Thoracic aorta (tissue), 2 donors: ENCODE results near the gene UCMA. TPM values are rescaled to one million over a fixed set of nuclear protein-coding genes. Genes with fewer than 3 reads are reported as not detected.

Source experiments
- ATAC-seq: fragments of 150-250 bp; one replicate; pipeline ENCODE4 v1.8.0; 2017; ENCODE audit warnings: low read depth; ENCODE audit not compliant: insufficient number of reproducible peaks, low FRiP score
- DNase-seq: peaks from one replicate; pipeline ENCODE4 v3.0.0-alpha.2; 2020; ENCODE audit warnings: low spot score
- H3K27ac ChIP-seq, 2 donors: fragments of 200-600 bp; sonication (generic); 1 replicate in 1 of 2; 2 replicates in 1 of 2; pipeline ENCODE4 v1.5.1; 2016; ENCODE audit warnings: mild to moderate bottlenecking in 2 of 2, moderate library complexity in 2 of 2
- H3K27me3 ChIP-seq: fragments of 200-600 bp; sonication (generic); replicated peaks from 2 replicates; pipeline ENCODE4 v1.6.0; 2016; ENCODE audit warnings: mild to moderate bottlenecking; ENCODE audit not compliant: insufficient read depth
- H3K36me3 ChIP-seq: fragments of 200-600 bp; sonication (generic); one replicate; pipeline ENCODE4 v1.5.1; 2016
- H3K4me1 ChIP-seq, 2 donors: fragments of 200-600 bp; sonication (generic); 1 replicate in 1 of 2; 2 replicates in 1 of 2; pipeline versions ENCODE4 v1.5.1 to v1.6.0; 2016; ENCODE audit warnings: low read depth in 2 of 2, mild to moderate bottlenecking in 1 of 2; ENCODE audit not compliant: control insufficient read depth in 1 of 2
- H3K4me3 ChIP-seq: fragments of 200-600 bp; sonication (generic); 2 replicates; pipeline ENCODE4 v1.5.1; 2016; ENCODE audit warnings: mild to moderate bottlenecking
- H3K9me3 ChIP-seq: fragments of 200-600 bp; sonication (generic); 2 replicates; pipeline ENCODE4 v1.5.1; 2016
- total RNA-seq, 2 donors: library from RNA; depleted of rRNA; stranded (reverse); fragments of >200 nt; gene quantifications; one replicate each; pipeline versions ENCODE4 v1.1.0 to v1.2.3, GENCODE V29; 2016
- TF ChIP-seq, protein P1 (sequence below): fragments of 200-600 bp; sonication (generic); IDR thresholded peaks from one replicate; pipeline ENCODE4 v1.5.1; 2019; ENCODE audit warnings: antibody characterized with exemption

Gene UCMA
- total RNA-seq, 2 donors from 2014 or later: not detected

DNA sequence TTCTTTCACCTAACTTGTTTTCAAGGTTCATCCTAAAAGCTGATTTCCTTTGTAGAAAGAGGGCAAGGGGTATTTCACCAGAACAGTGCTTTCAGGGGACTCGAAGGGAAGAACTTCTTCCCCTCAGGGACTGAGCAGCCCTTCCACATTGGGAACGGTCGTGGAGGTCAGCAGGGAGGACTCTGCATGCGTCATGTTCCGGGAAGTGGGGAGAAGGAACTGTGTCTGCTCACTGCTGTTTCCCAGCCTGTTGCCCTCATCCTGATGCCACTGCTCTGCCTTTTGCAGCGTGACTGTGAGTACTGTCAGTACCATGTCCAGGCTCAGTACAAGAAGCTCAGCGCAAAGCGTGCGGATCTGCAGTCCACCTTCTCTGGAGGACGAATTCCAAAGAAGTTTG, 45.6 kb downstream of the UCMA start:
- H3K4me1 ChIP-seq: peaks cover 0 to 18% of the 10 kb centered on the region in 2 donors
- no peak for DNase-seq
- no peak overlapping the region for H3K4me3 ChIP-seq
- no peak overlapping the region for H3K27ac ChIP-seq
- no peaks in the 10 kb centered on the region for H3K27me3 ChIP-seq
- no peak for ATAC-seq
- TF ChIP-seq, protein P1, sequence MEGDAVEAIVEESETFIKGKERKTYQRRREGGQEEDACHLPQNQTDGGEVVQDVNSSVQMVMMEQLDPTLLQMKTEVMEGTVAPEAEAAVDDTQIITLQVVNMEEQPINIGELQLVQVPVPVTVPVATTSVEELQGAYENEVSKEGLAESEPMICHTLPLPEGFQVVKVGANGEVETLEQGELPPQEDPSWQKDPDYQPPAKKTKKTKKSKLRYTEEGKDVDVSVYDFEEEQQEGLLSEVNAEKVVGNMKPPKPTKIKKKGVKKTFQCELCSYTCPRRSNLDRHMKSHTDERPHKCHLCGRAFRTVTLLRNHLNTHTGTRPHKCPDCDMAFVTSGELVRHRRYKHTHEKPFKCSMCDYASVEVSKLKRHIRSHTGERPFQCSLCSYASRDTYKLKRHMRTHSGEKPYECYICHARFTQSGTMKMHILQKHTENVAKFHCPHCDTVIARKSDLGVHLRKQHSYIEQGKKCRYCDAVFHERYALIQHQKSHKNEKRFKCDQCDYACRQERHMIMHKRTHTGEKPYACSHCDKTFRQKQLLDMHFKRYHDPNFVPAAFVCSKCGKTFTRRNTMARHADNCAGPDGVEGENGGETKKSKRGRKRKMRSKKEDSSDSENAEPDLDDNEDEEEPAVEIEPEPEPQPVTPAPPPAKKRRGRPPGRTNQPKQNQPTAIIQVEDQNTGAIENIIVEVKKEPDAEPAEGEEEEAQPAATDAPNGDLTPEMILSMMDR: no peak
- H3K36me3 ChIP-seq: no peaks in the 10 kb centered on the region
- H3K9me3 ChIP-seq: no peaks in the 10 kb centered on the region

DNA sequence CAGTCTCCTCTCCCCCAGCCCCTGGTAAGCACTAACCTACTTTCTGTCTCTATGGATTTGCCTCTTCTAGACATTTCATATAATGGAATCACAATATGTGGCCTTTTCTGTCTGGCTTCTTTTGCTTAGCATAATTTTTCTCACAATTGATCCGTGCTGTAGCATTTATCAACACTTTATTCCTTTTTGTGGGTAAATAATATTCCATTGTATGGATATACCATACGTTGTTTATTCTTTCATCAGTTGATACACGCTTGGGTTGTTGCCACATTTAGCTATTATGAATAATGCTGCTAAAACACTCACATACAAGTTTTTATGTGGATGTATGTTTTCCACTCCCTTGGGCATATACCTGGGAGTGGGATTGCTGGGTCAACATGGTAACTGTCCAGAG, 47.0 kb downstream of the UCMA start:
- ATAC-seq (no peak), DNase-seq (no peak)
- H3K4me1 ChIP-seq: peaks cover 0 to 18% of the 10 kb centered on the region in 2 donors
- no peaks in the 10 kb centered on the region for H3K36me3 ChIP-seq
- no peak overlapping the region for H3K27ac ChIP-seq
- H3K9me3 ChIP-seq: no peaks in the 10 kb centered on the region
- TF ChIP-seq, protein P1: no peak
- no peaks in the 10 kb centered on the region for H3K27me3 ChIP-seq
- H3K4me3 ChIP-seq: no peak overlapping the region

DNA sequence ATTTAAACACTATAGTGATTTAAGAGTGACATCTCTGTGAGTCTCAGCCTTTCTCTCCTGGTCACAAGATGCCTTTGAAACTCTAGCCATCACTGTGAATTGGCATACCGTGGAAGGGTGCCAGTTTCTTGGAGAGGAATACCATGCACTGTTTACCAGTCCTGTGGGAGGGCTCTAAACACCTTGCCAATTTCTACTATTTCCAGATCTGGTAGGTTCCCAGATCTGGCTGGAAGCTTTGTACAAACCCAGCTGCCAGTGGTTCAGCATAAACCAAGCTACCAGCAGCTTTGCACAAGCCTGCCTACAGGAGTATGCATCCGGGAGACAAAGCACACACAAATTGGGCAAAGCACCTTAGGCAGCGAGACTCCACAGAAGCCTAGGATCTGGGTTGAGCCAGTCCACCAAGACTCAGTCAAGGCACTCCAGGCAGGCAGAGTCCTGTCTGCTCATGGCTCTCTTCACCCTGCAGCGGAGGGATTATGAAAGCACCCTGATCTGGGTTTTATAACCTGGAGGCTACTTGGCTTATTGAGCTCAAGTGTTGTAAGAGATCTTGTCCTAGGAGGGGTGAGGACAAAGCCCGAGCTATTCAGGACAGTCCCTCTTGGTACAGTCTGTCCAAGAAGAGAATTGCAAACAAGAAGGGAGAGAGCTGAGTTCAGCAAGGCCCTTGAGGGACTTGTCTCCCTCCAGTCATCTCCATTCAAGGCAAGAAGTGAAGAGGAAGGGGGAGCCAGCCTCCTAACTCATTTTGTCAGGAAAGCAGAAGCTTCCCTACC, 49.3 kb downstream of the UCMA start:
- no peak for ATAC-seq
- no peaks in the 10 kb centered on the region for H3K36me3 ChIP-seq
- TF ChIP-seq, protein P1: no peak
- no peaks in the 10 kb centered on the region for H3K27me3 ChIP-seq
- H3K4me3 ChIP-seq: no peak overlapping the region
- H3K27ac ChIP-seq: no peak overlapping the region
- H3K4me1 ChIP-seq: peaks cover 0 to 13% of the 10 kb centered on the region in 2 donors
- DNase-seq: no peak
- H3K9me3 ChIP-seq: no peaks in the 10 kb centered on the region

DNA sequence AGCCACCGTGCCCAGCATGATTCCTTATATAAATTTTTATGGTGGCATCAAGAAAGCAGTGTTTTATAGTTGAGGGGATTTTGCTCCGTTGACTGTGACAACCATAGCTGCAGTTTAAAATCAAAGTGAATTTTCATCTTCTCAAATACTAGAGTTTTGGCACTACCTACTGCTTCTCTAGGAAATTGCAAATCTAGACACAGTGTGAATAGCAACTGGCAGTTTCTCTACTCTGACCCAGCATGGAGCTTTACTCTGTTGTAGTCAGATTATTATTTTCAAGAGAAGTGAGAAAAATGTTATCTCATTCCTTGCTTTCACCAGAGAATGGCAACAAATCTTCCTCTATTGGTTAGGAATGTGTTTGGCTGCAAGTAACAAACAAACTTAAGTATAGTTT, 49.9 kb downstream of the UCMA start:
- no peaks in the 10 kb centered on the region for H3K9me3 ChIP-seq
- ATAC-seq (no peak), DNase-seq (no peak)
- H3K36me3 ChIP-seq: no peaks in the 10 kb centered on the region
- H3K27me3 ChIP-seq: no peaks in the 10 kb centered on the region
- no peak overlapping the region for H3K4me3 ChIP-seq
- TF ChIP-seq, protein P1: no peak
- peaks cover 0 to 8% of the 10 kb centered on the region in 2 donors for H3K4me1 ChIP-seq
- no peak overlapping the region for H3K27ac ChIP-seq

DNA sequence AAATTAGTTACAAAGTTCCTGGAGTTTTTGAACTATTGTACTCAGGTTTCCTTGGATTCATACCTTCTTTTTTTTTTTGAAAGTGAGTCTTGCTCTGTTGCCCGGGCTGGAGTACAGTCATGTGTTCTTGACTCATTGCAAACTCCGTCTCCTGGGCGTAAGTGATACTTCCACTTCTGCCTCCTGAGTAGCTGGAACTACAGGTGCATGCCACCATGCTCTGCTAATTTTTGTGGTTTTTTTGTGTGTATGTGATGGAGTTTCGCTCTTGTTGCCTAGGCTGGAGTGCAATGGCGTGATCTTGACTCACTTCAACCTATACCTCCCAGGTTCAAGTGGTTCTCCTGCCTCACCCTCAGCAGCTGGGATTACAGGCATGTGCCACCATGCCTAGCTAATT, 50.5 kb downstream of the UCMA start:
- Histone ChIP-seq H3K36me3 (no peaks in the 10 kb centered on the region), H3K9me3 (no peaks in the 10 kb centered on the region), H3K4me3 (no peak overlapping the region), H3K4me1 (peaks cover 0 to 8% of the 10 kb centered on the region in 2 donors), H3K27me3 (no peaks in the 10 kb centered on the region), H3K27ac (no peak overlapping the region)
- ATAC-seq (no peak), DNase-seq (no peak)
- TF ChIP-seq, protein P1: no peak
